Large intestine (tissue), 3 donors: ENCODE data around the gene RGS11. TPM values are rescaled to one million over a fixed set of nuclear protein-coding genes. Genes with fewer than 3 reads are reported as not detected.
A peak's percentile ranks its signal among the peaks of the same experiment; 100 is the strongest.

Source experiments
- DNase-seq, 2 donors: peaks; one replicate each; pipeline versions ENCODE4 v3.0.0 to v3.0.0-alpha.2; 2013
- H3K27ac ChIP-seq: one replicate; pipeline ENCODE4 v1.5.1; 2013; ENCODE audit warnings: low read length
- H3K27me3 ChIP-seq: 2 replicates; pipeline ENCODE4 v1.6.1; 2013; ENCODE audit warnings: low read length; ENCODE audit not compliant: control insufficient read depth, insufficient read depth
- H3K36me3 ChIP-seq: 2 replicates; pipeline ENCODE4 v1.6.1; 2013; ENCODE audit warnings: low read length; ENCODE audit not compliant: control insufficient read depth, insufficient read depth
- H3K4me1 ChIP-seq: one replicate; pipeline ENCODE4 v1.6.1; 2013; ENCODE audit warnings: low read length; ENCODE audit not compliant: control insufficient read depth, insufficient read depth
- H3K4me3 ChIP-seq: one replicate; pipeline ENCODE4 v1.5.1; 2013; ENCODE audit warnings: low read length
- H3K9me3 ChIP-seq: one replicate; pipeline ENCODE4 v1.6.1; 2013; ENCODE audit warnings: mild to moderate bottlenecking, low read depth, low read length, moderate library complexity; ENCODE audit not compliant: control insufficient read depth
- WGBS: methylation state at CpG from one replicate; pipeline ENCODE4 v1.1.5; 2013; ENCODE audit warnings: low lambda C conversion rate; ENCODE audit not compliant: insufficient coverage; 5-methylcytosine and 5-hydroxymethylcytosine counted together
- polyA plus RNA-seq: library from polyadenylated mRNA; unstranded; fragments of 120-200 nt; gene quantifications from one replicate; pipeline ENCODE4 v1.2.1, GENCODE V29; 2013

The RGS11 gene
- polyA plus RNA-seq, 1 donor = 6.6 TPM

GRCh38 chr16:280005-280460, 4.3 kb upstream of the RGS11 start:
- Histone ChIP-seq H3K4me3 (no peak overlapping the region), H3K4me1 (peaks cover 10% of the 10 kb centered on the region), H3K27ac (no peak overlapping the region), H3K27me3 (peaks cover 60% of the 10 kb centered on the region), H3K36me3 (peaks cover 2% of the 10 kb centered on the region), H3K9me3 (peaks cover 24% of the 10 kb centered on the region)
- WGBS = no CpG with 5 or more reads among the region's 47 CpGs
- no peak for DNase-seq

- H3K4me1 ChIP-seq = peaks cover 14% of the 10 kb centered on the region
- H3K27me3 ChIP-seq = peaks cover 65% of the 10 kb centered on the region
- no peak overlapping the region for H3K4me3 ChIP-seq
- H3K9me3 ChIP-seq = peaks cover 21% of the 10 kb centered on the region
- no peak for DNase-seq
- H3K36me3 ChIP-seq = no peaks in the 10 kb centered on the region
- no CpG with 5 or more reads among the region's 7 CpGs for WGBS
- H3K27ac ChIP-seq = no peak overlapping the region
Measured at GRCh38 chr16:279531-279930, 3.8 kb upstream of the RGS11 start.

GRCh38 chr16:278863-279366, 3.2 kb upstream of the RGS11 start:
- no peak overlapping the region for H3K4me3 ChIP-seq
- peaks cover 17% of the 10 kb centered on the region for H3K9me3 ChIP-seq
- peaks cover 71% of the 10 kb centered on the region for H3K27me3 ChIP-seq
- peaks cover 14% of the 10 kb centered on the region for H3K4me1 ChIP-seq
- peak in 1 of 2 donors; percentile 39 for DNase-seq
- no peaks in the 10 kb centered on the region for H3K36me3 ChIP-seq
- 51% methylated on average over 3 of the region's 6 CpGs for WGBS
- H3K27ac ChIP-seq = no peak overlapping the region

GRCh38 chr16:276426-277077, 808 bp upstream of the RGS11 start:
- Histone ChIP-seq H3K9me3 (peaks cover 18% of the 10 kb centered on the region), H3K4me3 (no peak overlapping the region), H3K4me1 (peaks cover 14% of the 10 kb centered on the region), H3K27me3 (peaks cover 68% of the 10 kb centered on the region), H3K27ac (no peak overlapping the region), H3K36me3 (no peaks in the 10 kb centered on the region)
- WGBS = no CpG with 5 or more reads among the region's 20 CpGs
- DNase-seq = no peak

GRCh38 chr16:275041-275641, 603 bp downstream of the RGS11 start:
- DNase-seq = peak in 1 of 2 donors; percentile 32
- H3K4me1 ChIP-seq = peaks cover 7% of the 10 kb centered on the region
- WGBS = no CpG with 5 or more reads among the region's 58 CpGs
- peaks cover 10% of the 10 kb centered on the region for H3K9me3 ChIP-seq
- H3K36me3 ChIP-seq = no peaks in the 10 kb centered on the region
- peaks cover 61% of the 10 kb centered on the region for H3K27me3 ChIP-seq
- H3K27ac ChIP-seq = no peak overlapping the region
- no peak overlapping the region for H3K4me3 ChIP-seq

GRCh38 chr16:273547-274421, 2.0 kb downstream of the RGS11 start:
- Histone ChIP-seq H3K4me1 (peaks cover 7% of the 10 kb centered on the region), H3K36me3 (no peaks in the 10 kb centered on the region), H3K27me3 (peaks cover 48% of the 10 kb centered on the region), H3K27ac (no peak overlapping the region), H3K4me3 (no peak overlapping the region), H3K9me3 (peaks cover 7% of the 10 kb centered on the region)
- no peak for DNase-seq
- no CpG with 5 or more reads among the region's 30 CpGs for WGBS

GRCh38 chr16:272633-273546, 2.9 kb downstream of the RGS11 start:
- Histone ChIP-seq H3K36me3 (no peaks in the 10 kb centered on the region), H3K27me3 (peaks cover 41% of the 10 kb centered on the region), H3K4me1 (peaks cover 7% of the 10 kb centered on the region), H3K27ac (no peak overlapping the region), H3K4me3 (no peak overlapping the region), H3K9me3 (peaks cover 7% of the 10 kb centered on the region)
- DNase-seq = no peak
- WGBS = no CpG with 5 or more reads among the region's 36 CpGs

- peaks cover 31% of the 10 kb centered on the region for H3K27me3 ChIP-seq
- WGBS = no CpG with 5 or more reads among the region's 34 CpGs
Measured at GRCh38 chr16:270381-271255, 5.1 kb downstream of the RGS11 start.

More at GRCh38 chr16:270381-271255, 5.1 kb downstream of the RGS11 start:
- no peak overlapping the region for H3K4me3 ChIP-seq
- no peak overlapping the region for H3K27ac ChIP-seq
- H3K9me3 ChIP-seq = peaks cover 7% of the 10 kb centered on the region
- no peaks in the 10 kb centered on the region for H3K36me3 ChIP-seq
- peaks cover 7% of the 10 kb centered on the region for H3K4me1 ChIP-seq
- DNase-seq = no peak
